HG03159 (cell line): ENCODE measurements around the gene PRR29.
"Not testable (repeated sequence)": the region's sequence is repeated elsewhere in the genome, so short reads cannot be mapped to it uniquely, and the experiment has no call there.

ENCODE experiments used
- ATAC-seq: cut with Tn5 transposase; IDR thresholded peaks from one replicate; pipeline ENCODE4 v1.9.1; 2021; ENCODE audit warnings: mild to moderate bottlenecking, moderate library complexity; ENCODE audit not compliant: unreplicated experiment

Gene PRR29

DNA sequence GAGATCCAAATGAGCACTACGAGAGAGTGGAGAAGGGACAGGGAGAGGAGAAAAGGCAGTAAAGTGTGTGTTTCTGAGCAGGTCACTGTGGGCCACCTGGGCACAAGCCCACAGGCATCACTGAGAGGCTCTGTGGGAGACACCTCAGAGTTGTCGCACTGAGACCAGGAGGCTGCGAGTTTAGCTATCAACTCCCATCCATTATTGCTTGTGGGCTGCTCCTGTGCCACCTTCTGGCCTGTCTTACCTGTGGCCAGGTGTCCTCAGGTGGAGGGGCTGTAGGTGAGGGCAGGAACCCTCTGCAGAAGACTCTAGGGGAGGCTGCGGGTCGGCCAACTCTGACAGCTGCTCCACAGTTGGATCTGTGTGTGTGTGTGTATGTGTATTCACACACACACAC is 2.5 kb upstream of the PRR29 start:
- ATAC-seq, result no peak

DNA sequence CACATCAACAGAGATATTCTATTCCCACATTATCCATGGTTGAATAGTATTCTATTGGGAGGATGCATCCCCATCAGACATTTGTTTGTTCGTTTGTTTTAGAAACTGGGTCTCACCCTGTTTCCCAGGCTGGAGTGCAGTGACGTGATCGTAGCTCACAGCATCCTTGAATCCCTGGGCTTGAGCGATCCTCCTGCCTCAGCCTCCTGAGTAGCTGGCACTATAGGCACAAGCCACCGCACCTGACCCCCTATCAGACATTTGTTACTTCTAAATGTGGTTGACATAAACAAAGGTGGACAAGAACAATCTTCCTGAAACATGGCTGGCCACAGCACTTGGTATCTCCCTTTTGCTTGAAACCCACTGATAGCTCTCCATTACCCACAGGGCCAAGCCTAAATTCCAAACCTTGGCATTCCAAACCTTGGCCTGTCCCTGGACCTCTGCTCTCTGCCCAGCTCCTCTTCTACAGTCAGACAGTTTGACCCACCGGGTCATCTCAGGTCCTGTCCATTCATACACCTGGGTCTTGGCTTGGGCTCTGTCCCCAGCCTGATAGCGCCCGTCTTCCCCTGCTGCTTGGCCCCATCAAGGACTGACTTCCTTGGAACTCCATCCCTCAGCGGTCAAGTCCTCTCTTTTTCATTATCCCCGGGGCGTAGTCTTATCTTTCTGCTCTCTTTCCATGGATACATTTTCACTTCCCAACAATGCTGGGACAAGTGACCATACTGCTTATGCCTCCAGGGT is 1.5 kb upstream of the PRR29 start:
- no peak for ATAC-seq

DNA sequence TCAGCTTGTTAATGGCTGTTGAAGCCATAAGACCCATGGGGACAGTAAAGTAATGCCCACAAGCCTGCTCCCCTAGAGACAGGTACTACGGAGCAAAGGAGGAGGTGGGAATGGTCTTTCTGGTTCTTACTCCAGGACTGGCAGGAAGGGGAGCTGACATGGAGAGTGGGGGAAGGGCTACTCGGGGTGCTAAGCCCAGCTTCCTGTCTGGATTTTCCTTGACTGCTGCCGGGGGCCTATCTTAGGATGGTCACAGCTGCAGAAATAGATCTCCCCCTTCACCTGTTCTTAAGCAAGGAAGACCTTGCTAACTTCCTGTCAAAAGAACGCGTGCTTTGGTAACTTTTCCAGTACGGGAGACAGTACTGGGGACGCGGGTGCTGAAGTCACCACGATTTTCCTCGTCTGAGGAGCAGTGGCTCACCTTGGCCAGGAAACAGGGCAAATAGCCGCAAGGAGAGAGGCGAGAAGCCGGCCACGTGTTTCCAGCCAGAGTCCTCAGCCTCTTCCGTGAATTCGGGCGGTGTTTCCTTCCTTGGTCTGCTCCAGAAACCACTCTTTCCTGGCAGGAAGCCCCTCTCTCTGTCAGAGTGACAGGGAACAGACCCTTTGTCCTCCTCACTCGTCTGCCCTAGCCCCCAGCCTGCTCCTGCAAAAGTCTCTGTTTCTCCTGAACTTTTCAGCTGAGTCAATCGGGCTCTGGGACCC is 656 bp upstream of the PRR29 start:
- ATAC-seq, result no peak

DNA sequence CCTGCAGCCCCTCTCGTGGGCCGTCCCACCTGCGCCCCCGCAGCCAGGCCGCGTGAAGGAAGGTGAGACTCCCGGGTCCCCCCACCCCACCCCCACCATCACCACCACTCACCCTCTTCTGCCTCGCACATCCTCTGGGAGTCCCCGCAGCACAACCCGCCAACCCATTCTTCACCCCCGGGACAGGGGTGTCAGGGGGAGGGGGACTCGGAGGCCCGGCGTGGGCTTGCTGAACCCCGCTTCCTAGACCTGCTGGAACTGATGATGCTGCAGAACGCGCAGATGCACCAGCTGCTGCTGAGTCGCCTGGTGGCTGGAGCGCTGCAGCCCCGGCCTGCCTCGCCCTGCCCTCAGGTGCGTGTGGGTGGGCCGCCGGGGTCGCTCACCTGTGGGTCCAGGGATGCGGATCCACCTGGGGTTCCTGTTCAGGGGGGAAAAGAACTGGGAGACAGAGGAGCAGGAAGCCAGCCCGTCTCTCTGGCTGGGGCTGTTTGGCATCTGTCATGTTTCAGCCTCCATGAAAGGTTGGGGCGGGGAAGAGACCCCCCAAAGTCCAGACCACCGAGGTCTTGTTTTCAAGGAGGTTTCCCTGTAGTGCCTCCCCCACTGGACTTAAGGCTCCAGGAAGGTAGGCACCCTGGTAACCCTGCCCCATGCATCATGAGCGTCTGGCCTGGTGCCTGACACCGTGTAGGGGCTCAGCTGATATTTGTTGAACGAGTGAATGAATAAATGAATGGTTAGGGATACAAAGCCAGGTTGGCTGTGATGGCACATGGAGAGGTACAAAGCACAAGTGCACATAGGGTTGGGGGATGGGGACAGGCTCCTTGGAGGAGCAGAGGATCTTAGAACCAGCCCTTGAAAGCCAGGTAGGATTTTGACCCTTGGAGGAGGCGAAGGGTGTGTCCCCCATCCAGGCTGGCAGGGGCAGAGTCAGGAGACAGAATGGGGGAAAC is 849 bp downstream of the PRR29 start:
- no peak for ATAC-seq

DNA sequence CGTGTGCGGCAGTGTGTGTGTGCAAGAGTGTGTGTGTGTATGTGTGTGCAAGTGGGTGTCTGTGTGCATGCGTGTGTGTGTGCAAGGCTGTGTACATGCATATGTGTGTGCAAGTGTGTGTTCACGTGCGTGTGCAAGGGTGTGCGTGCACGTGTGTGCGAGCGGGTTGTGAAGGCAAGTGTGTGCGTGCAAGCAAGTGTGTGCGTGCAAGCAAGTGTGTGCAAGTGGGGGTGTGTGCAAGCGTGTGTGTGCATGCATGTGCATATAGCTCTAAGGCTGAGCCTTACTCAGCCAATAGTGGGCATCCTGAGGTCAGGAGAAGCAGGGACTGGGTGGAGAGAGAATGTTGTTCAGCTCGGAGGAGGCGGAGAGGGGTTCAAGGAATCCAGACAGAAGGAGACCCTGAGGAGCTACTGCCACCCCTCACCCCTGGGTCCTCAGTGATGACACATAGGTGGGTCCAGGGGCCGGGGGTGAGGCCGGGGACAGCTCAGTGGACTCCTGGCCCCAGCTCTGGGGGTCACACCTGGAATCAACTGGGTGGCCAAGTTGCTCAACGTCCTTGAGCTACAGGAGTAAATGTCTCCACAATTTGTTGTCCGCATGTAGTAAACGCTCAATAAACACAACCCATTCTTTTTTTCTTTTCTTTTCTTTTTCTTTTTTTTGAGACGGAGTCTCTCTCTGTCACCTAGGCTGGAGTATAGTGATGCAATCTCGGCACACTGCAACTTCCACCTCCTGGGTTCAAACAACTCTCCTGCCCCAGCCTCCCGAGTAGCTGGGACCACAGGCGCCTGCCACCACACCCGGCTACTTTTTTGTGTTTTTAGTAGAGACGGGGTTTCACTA is 1.8 kb downstream of the PRR29 start:
- no peak for ATAC-seq

DNA sequence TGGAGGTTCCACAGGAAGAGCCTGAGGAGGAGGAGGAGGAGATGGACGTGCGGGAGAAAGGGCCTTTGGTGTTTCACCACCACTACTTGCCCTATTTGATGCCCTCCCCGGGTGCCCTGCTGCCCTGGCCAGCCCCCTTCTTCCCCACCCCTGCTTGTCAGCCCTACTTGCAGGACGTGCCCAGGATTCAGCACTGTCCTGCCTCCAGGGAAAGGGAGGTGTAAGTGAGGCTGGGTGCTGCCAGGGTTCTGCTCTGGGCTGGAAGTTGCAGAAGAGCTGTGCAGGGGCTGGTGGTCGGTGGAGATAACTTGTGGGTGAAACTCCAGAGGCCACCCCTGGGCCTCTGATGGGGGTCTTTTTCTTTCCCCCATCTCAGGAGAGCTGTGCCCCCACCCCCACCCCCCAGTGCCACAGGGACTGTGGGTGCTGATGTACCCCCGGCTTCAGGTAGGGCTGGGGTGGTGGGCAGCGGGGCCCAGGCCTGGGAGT is 3.0 kb downstream of the PRR29 start:
- no peak for ATAC-seq

DNA sequence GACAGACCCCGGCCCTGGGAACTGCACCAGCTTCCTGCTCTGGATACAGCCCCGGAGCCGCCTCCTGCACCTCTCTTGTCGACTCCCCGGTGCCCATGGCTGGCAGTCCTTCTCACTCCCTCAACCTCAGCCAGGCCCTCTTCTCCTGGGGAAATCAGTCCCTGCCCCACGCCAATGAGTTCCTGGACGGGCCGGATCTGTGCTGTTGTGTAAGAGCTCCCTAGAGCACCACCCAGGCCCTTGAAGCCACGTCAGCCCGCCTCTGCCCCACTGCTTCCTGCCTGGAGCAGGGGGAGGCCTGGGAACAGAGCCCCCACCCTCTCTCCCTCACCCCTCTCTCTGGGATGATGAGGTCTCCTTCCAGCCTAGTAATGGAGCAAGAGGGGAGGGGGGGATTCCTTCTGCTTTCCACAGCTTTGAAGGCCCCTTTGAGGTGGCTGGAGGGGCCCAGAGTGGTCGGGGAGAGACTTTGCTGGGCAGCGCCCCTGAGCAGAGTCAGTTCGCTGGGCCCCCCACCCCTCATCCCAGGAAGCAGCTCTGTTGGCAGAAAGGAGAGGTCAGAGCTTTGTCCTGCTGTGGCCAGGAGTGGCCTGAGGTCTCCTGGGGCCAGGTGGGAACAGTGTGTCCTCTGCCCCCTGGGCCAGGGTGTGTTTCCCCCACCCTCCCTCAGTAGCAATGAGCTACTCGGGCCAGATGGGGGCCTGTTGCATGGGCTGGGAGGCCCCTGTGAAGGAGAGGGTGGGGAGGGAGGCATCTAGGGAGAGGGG is 3.8 kb downstream of the PRR29 start:
- ATAC-seq, result no peak

DNA sequence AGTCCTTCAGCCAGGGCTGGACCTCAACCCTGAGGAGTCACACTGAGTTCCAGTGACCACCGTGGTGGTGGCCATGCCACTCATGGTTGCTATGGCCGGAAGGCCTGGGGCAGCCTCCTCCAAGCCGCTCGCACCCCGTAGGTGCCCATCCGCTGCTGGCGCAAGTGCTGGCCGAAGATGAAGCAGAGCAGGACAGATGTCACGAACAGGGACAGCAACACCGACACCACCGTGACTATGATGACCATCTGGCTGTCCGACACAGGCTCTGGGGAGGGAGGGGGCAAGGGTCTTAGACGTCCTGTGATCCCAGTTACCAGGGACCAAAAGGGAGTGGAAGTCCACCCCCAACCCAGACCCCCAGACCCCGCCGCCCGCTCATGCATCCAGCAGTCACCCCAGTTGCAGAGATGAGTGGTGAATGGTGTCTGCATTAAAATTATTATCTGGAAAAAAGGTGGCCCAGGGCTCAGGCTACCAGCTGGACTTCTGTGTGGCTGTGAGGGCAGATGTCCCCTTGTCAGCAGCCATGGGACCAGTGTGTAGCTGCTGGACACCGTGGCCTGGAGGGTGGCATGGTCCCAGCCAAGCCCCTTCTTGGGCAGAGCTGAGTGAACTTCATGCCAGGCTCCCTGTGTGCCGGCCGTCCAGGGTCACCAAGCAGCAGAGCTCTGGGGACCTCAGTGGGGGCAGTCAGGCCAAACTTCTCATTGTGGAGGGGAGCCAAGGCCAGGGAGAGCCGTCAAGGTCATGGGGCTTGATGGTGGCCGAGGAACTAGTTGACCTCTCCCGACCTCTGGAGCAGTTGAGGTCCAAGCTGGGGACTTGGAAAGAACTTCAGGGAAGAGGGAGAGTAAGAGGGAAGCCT is 4.7 kb downstream of the PRR29 start:
- no peak for ATAC-seq

DNA sequence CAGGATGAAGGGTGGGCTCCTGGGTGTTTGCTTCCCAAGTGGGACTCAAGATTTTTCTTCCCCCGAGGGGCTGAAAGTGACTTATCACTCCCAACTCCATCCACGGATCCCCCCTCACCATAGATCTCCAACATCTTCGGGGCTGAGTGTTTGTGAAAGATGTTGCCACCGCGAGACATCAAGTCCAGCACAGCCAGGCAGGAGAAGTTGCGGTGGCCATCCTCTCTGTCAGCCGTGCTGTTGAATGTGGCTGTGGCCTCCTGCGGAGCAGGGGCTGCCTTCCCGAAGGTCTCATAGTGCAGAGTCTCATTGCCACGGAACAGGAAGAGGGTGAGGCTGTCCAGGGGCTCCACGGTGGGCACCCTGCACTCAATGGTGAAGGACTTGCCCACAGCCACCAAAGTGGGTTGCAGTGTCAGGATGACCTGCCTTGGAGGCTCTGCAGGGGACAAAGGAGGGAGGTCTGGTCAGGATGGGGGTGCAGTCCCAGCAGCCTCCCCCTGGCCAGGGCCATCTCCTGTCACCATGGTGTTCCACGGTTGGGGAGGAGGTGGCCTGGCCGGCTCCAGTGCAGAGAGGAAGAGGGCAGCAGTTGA is 5.5 kb downstream of the PRR29 start:
- no peak for ATAC-seq

DNA sequence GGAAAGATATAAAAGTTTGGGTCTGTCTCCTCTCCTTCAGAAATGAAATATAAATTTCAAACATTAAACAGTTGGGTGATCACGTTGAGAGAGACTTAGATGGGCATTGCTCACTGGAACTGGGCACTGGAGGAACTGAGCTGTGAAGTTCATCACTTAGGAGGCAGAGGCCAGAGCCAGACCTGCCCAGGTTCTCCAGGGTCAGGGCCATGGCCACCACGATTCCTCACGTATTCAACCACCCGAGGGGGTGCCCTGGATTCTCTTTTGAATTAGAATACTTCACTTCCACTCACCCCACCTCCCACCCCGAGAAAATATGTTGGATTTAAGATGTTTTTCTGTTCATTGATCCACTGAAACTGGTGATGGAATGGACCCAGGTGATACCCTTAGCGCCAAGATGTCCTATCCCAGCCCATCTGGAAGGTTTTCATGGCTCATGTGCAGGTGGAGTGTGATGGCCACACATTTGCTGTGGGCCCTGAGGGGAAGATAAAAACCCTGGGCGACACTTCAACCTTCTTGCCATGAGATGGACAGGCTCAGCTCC is 6.1 kb downstream of the PRR29 start:
- no peak for ATAC-seq

DNA sequence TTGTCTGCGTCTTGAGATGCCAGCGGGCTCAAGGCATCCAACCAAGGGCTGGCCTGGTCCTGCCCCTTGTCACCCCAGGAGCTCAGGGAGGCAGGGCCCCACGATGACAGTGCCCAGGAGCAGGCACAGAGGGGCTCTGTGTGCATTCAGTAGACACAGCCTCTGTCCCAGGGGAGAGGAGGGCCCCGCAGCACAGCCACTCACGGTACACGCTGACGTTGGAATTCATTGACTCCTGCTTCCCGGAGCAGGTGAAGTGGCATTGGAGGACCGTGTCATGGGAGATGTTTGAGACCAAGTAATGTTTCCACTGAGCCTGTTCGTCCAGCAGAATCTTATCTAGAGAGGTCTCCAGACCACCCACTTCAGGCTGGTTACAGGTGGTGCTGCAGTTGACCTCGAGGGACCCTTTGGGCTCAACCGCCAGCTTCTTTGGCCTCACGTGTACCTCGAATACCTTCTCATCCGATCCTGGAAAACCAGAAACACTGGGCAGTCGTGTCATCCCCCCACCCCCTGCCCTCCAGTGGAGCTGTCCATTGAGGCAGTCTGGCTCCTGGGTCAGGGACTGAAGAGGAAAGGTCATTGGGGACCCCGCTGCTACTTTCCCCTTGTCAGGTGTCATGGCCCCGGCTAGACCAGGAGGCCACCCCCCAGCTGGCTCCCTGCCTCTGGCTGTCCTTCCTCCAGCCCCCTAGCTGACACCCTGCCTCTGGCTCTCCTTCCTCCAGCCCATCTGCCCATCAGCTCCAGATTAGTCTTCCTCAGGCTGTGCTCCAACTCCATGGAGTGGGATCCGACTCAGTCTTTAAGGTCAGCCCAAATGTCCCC is 7.0 kb downstream of the PRR29 start:
- no peak for ATAC-seq

DNA sequence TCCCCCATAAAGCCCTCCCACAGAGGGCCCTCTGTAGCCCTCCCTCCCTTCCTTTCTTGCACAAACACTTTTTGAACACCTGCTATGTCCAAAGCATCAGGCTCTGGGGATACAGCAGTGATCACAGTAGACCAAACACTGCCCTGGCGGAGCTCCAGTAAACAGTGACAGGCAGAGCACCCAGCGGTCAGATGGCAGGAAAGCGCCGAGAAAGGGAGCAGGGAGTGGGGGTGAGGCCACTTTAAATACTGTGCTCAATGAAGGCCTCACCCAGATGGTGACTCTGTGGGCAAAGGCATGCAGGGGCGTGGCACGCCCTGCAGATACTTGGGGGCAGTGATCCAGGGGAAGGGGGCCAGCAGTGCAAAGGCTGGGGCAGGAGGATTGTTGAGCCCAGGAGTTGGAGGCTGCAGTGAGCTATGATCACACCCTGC is 7.6 kb downstream of the PRR29 start:
- no peak for ATAC-seq

DNA sequence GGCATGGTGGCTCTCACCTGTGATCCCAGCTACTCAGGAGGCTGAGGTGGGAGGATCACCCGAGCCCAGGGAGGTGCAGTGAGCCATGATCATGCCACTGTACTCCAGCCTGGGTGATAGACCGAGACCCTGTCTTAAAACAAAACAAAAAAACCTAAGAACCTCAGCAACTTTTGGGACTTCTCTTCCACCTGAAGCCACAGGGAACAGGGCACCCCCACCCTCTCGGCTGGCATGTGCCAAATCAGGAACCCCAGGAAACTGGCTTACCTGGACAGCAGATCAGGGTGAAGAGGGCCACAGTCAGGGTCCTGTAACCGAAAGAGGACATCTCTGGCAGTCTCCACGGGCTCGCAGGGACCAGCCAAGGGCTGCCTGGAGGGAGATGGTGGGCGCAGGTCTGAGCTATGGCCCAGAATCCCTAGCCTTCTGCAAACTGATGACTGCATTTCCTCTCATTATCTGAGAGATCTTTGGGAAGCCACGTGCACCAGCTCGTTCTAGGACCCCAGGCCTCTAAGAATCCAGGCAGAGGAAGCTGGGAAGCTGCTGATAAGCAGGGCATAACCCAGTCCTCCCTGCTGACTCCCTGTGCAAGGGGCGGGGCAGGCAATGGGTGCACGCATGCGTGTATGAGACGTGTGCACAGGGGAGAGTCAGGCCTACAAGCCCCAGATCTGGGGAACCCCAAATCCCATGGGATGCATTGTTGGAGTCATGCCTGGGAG is 8.4 kb downstream of the PRR29 start:
- no peak for ATAC-seq

DNA sequence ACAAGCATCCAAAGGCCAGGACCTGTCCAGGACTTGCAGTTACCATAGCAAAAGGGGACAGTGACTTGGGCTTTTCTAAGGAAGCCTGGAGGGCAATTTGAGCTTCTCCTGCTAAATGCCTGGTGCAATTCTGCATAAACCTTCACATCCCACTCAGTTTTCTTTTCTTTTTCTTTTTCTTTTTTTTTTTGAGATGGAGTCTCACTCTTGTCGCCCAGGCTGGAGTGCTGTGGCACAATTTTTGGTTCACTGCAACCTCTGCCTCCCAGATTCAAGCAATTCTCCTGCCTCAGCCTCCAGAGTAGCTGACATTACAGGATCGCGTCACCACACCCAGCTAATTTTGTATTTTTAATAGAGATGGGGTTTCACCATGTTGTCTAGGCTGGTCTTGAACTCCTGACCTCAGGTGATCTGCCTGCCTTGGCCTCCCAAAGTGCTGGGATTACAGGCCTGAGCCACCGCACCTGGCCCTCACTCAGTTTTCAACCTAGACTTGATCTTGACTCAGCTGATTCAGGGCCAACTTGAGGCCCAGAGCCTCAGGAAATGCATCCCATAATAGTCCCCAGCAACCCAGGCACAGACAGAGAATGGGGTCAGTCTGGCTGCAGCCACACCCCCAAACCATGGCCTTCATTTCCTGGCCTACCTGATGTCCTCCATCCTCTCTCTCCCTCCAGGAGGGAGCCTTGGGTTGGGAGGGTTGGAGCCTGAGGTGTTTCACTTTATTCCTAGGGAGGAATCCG is 9.1 kb downstream of the PRR29 start:
- ATAC-seq, result not testable (repeated sequence)

DNA sequence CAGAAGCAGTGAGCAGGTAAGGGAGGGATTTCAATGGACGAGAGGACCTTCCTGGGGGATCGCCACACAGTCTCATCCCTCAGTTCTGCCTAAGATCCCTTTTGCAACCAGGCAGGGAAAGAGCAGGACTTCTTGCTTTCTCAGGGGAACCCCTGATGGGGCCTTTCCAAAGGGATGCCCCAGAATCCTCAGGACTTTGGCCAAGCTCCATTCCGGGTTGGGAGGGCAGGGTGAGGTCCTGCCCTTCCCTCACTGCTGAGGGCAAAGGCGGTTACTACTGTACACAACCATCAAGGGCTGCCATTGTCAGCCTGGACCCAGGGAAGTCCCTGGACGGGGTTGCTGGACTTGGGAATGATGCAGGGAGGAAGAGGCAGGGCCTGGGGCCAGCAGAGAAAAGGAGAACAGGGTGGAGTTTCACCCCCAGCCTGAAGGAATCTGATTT is 9.7 kb downstream of the PRR29 start:
- ATAC-seq, result no peak

DNA sequence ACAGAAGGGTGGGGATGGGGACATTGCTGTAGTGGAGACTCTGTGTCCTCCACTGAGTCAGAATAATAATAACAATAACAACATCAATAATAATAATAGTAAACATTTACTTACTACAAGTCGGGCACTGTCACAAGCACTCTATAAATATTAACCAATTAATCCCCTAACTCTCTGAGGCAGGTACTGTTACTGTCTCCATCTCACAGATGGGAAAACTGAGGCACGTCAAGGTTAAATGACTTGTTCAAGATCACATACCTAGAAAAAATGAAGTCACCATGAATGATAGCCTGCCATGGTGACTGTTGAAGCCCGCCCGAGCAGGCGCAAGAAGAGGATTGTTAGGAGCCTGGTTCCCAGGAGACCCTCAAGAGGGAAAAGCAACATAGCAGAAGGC is 10.2 kb downstream of the PRR29 start:
- ATAC-seq, result no peak
